Upper lobe of right lung (tissue), 1 donor: ENCODE data around the gene DNAH8. TPM values are rescaled to one million over a fixed set of nuclear protein-coding genes. Genes with fewer than 3 reads are reported as not detected.

Experiments
- ATAC-seq: fragments of 200-7000 bp; cut with Tn5 transposase; one replicate; pipeline ENCODE4 v1.9.1; 2020; ENCODE audit warnings: mild to moderate bottlenecking, moderate library complexity
- DNase-seq: peaks from one replicate; pipeline ENCODE4 v3.0.0-alpha.2; 2020
- H3K27ac ChIP-seq: fragments of 200-600 bp; one replicate; pipeline ENCODE4 v1.8.0; 2022
- H3K27me3 ChIP-seq: fragments of 200-600 bp; one replicate; pipeline ENCODE4 v1.8.0; 2022; ENCODE audit warnings: mild to moderate bottlenecking
- H3K36me3 ChIP-seq: fragments of 200-600 bp; one replicate; pipeline ENCODE4 v1.8.0; 2022
- H3K4me1 ChIP-seq: fragments of 200-600 bp; one replicate; pipeline ENCODE4 v1.8.0; 2022
- H3K4me3 ChIP-seq: fragments of 200-600 bp; one replicate; pipeline ENCODE4 v1.8.0; 2022; ENCODE audit warnings: mild to moderate bottlenecking
- H3K9me3 ChIP-seq: fragments of 200-600 bp; one replicate; pipeline ENCODE4 v1.8.0; 2022
- CTCF ChIP-seq: fragments of 200-600 bp; IDR thresholded peaks from one replicate; pipeline ENCODE4 v1.8.0; 2022; ENCODE audit warnings: antibody characterized with exemption
- intact Hi-C: fragments of 100-400 bp; cut with DNase I; formaldehyde crosslinking; loops from one replicate; pipeline ENCODE4 v1.11.0; 2022
- total RNA-seq: library from RNA; stranded (reverse); fragmentation: NEBNext Ultra II Directional; extraction: Animal tissue kit (Norgen Biotek cat#: 25700); gene quantifications from one replicate; pipeline ENCODE4 v1.2.1, GENCODE V29; 2021
- donor health status: DM: no; HTN: yes; CAD: no; lungs with severe emphysema.

The DNAH8 gene
- total RNA-seq, 1 donor from 2014 or later, result 0.17 TPM

- no peaks in the 10 kb centered on the region for H3K4me1 ChIP-seq
- no peak for TF ChIP-seq CTCF
- peak; percentile 25 for DNase-seq
- no peaks in the 10 kb centered on the region for H3K27me3 ChIP-seq
- ATAC-seq, result no peak
- no peak overlapping the region for H3K27ac ChIP-seq
- no peaks in the 10 kb centered on the region for H3K36me3 ChIP-seq
- no peak overlapping the region for H3K4me3 ChIP-seq
- no peaks in the 10 kb centered on the region for H3K9me3 ChIP-seq
- intact Hi-C loops, result no loop called here
Observed at GRCh38 chr6:39056191-39056590, 341.1 kb downstream of the DNAH8 start.

GRCh38 chr6:39056681-39057080 is 341.6 kb downstream of the DNAH8 start:
- TF ChIP-seq CTCF, result no peak
- intact Hi-C loops, result no loop called here
- DNase-seq, result peak; percentile 11

GRCh38 chr6:39057251-39058155 is 342.4 kb downstream of the DNAH8 start:
- H3K4me1 ChIP-seq, result no peaks in the 10 kb centered on the region
- H3K36me3 ChIP-seq, result no peaks in the 10 kb centered on the region
- no peak overlapping the region for H3K4me3 ChIP-seq
- no peaks in the 10 kb centered on the region for H3K27me3 ChIP-seq
- no peak for TF ChIP-seq CTCF
- no peaks in the 10 kb centered on the region for H3K9me3 ChIP-seq
- DNase-seq, result peak; percentile 43
- H3K27ac ChIP-seq, result no peak overlapping the region
- no peak for ATAC-seq
- intact Hi-C loops, result no loop called here

More at GRCh38 chr6:39056681-39057080, 341.6 kb downstream of the DNAH8 start:
- Histone ChIP-seq H3K9me3 (no peaks in the 10 kb centered on the region), H3K36me3 (no peaks in the 10 kb centered on the region), H3K27me3 (no peaks in the 10 kb centered on the region), H3K4me1 (no peaks in the 10 kb centered on the region), H3K27ac (no peak overlapping the region), H3K4me3 (no peak overlapping the region)
- no peak for ATAC-seq

GRCh38 chr6:39058471-39059147 is 343.5 kb downstream of the DNAH8 start:
- DNase-seq, result peak; percentile 30

More at GRCh38 chr6:39058471-39059147, 343.5 kb downstream of the DNAH8 start:
- no peak for TF ChIP-seq CTCF
- Histone ChIP-seq H3K9me3 (no peaks in the 10 kb centered on the region), H3K4me1 (no peaks in the 10 kb centered on the region), H3K27me3 (no peaks in the 10 kb centered on the region), H3K27ac (no peak overlapping the region), H3K4me3 (no peak overlapping the region), H3K36me3 (no peaks in the 10 kb centered on the region)
- ATAC-seq, result no peak
- intact Hi-C loops, result no loop called here
